SK-N-SH treated with all-trans-retinoic acid at 6 μM for 48 hours (cell line): Measurements from ENCODE around the gene SSBP2.

Experiments used
- ATAC-seq: fragments of 200-7000 bp; cut with Tn5 transposase; 3 replicates; pipeline ENCODE4 v1.9.1; 2020; ENCODE audit warnings: mild to moderate bottlenecking, moderate library complexity
- ARNTL ChIP-seq: fragments of 450-650 bp; formaldehyde crosslinking; IDR thresholded peaks from 2 replicates; pipeline ENCODE4 v1.5.0; 2020; ENCODE audit warnings: low read depth, mild to moderate bottlenecking, moderate library complexity, borderline replicate concordance
- BACH2 ChIP-seq: fragments of 250-450 bp; sonication (Bioruptor Pico); IDR thresholded peaks from 2 replicates; pipeline ENCODE4 v1.9.0; 2021; ENCODE audit warnings: mild to moderate bottlenecking, borderline replicate concordance
- CSDC2 ChIP-seq: fragments of 250-450 bp; sonication (Bioruptor Pico); IDR thresholded peaks from 2 replicates; pipeline ENCODE4 v1.5.0; 2020; ENCODE audit warnings: mild to moderate bottlenecking, moderate library complexity
- CSRNP3 ChIP-seq: fragments of 250-450 bp; sonication (Bioruptor Pico); IDR thresholded peaks from 2 replicates; pipeline ENCODE4 v1.5.1; 2021; ENCODE audit warnings: mild to moderate bottlenecking, moderate library complexity
- ESRRG ChIP-seq: fragments of 250-450 bp; sonication (Bioruptor Pico); IDR thresholded peaks from 2 replicates; pipeline ENCODE4 v1.6.1; 2021; ENCODE audit warnings: mild to moderate bottlenecking
- GLIS3 ChIP-seq: fragments of 250-450 bp; sonication (Bioruptor Pico); IDR thresholded peaks from 2 replicates; pipeline ENCODE4 v1.5.0; 2020; ENCODE audit warnings: mild to moderate bottlenecking, moderate library complexity
- ISL1 ChIP-seq: fragments of 250-450 bp; sonication (Bioruptor Pico); IDR thresholded peaks from 2 replicates; pipeline ENCODE4 v2.1.2; 2022; ENCODE audit warnings: mild to moderate bottlenecking, moderate library complexity
- POU6F1 ChIP-seq: fragments of 250-450 bp; sonication (Bioruptor Pico); IDR thresholded peaks from 2 replicates; pipeline ENCODE4 v1.8.0; 2021; ENCODE audit warnings: low read depth, mild to moderate bottlenecking, moderate library complexity, borderline replicate concordance
- PPARA ChIP-seq: fragments of 250-450 bp; sonication (Bioruptor Pico); IDR thresholded peaks from 2 replicates; pipeline ENCODE4 v1.5.0; 2020; ENCODE audit warnings: mild to moderate bottlenecking, borderline replicate concordance
- RARB ChIP-seq: fragments of 250-450 bp; sonication (Bioruptor Pico); IDR thresholded peaks from 2 replicates; pipeline ENCODE4 v1.8.0; 2021; ENCODE audit warnings: mild to moderate bottlenecking, moderate library complexity
- SNAI2 ChIP-seq: fragments of 250-450 bp; sonication (Bioruptor Pico); IDR thresholded peaks from 2 replicates; pipeline ENCODE4 v1.5.0; 2020; ENCODE audit warnings: mild to moderate bottlenecking, moderate library complexity
- TCF4 ChIP-seq: fragments of 250-450 bp; sonication (Bioruptor Pico); IDR thresholded peaks from 2 replicates; pipeline ENCODE4 v1.8.0; 2021; ENCODE audit warnings: mild to moderate bottlenecking, moderate library complexity, borderline replicate concordance
- TOX ChIP-seq: fragments of 250-450 bp; sonication (Bioruptor Pico); IDR thresholded peaks from 2 replicates; pipeline ENCODE4 v1.8.0; 2021; ENCODE audit warnings: mild to moderate bottlenecking, moderate library complexity, borderline replicate concordance
- TSHZ2 ChIP-seq: fragments of 250-450 bp; sonication (Bioruptor Pico); IDR thresholded peaks from 2 replicates; pipeline ENCODE4 v1.5.0; 2020; ENCODE audit warnings: mild to moderate bottlenecking, moderate library complexity
- ZC3H10 ChIP-seq: fragments of 250-450 bp; sonication (Bioruptor Pico); IDR thresholded peaks from 2 replicates; pipeline ENCODE4 v1.5.1; 2021; ENCODE audit warnings: mild to moderate bottlenecking, moderate library complexity
- ZFP3 ChIP-seq: fragments of 250-450 bp; sonication (Bioruptor Pico); IDR thresholded peaks from 2 replicates; pipeline ENCODE4 v1.5.0; 2020; ENCODE audit warnings: mild to moderate bottlenecking, moderate library complexity
- ZFP30 ChIP-seq: fragments of 450-650 bp; formaldehyde crosslinking; IDR thresholded peaks from 2 replicates; pipeline ENCODE4 v1.5.0; 2022; ENCODE audit warnings: mild to moderate bottlenecking, moderate library complexity
- ZNF70 ChIP-seq: fragments of 450-650 bp; formaldehyde crosslinking; IDR thresholded peaks from 2 replicates; pipeline ENCODE4 v1.5.0; 2020; ENCODE audit warnings: mild to moderate bottlenecking, moderate library complexity
- ZNF8 ChIP-seq: fragments of 450-650 bp; formaldehyde crosslinking; IDR thresholded peaks from 2 replicates; pipeline ENCODE4 v1.5.0; 2020; ENCODE audit warnings: mild to moderate bottlenecking, moderate library complexity
- TF ChIP-seq, protein P1 (sequence below): fragments of 250-450 bp; sonication (Bioruptor Pico); IDR thresholded peaks from 2 replicates; pipeline ENCODE4 v1.5.1; 2020; ENCODE audit warnings: low read depth, mild to moderate bottlenecking, moderate library complexity

SSBP2 gene

GRCh38 chr5:81428861-81429260, 322.0 kb downstream of the SSBP2 start:
- TF ChIP-seq TCF4 (no peak), CSDC2 (no peak), ZFP3 (CRISPR knock-in tag) (no peak), GLIS3 (CRISPR knock-in tag) (no peak), ISL1 (CRISPR knock-in tag) (no peak), RARB (CRISPR knock-in tag) (no peak)
- TF ChIP-seq, protein P1, sequence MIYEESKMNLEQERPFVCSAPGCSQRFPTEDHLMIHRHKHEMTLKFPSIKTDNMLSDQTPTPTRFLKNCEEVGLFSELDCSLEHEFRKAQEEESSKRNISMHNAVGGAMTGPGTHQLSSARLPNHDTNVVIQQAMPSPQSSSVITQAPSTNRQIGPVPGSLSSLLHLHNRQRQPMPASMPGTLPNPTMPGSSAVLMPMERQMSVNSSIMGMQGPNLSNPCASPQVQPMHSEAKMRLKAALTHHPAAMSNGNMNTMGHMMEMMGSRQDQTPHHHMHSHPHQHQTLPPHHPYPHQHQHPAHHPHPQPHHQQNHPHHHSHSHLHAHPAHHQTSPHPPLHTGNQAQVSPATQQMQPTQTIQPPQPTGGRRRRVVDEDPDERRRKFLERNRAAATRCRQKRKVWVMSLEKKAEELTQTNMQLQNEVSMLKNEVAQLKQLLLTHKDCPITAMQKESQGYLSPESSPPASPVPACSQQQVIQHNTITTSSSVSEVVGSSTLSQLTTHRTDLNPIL (CRISPR knock-in tag): no peak
- no peak for ATAC-seq

GRCh38 chr5:81428446-81428845, 322.5 kb downstream of the SSBP2 start:
- TF ChIP-seq ZFP3 (CRISPR knock-in tag) (no peak), POU6F1 (CRISPR knock-in tag) (no peak), TOX (no peak), CSRNP3 (CRISPR knock-in tag) (no peak), TSHZ2 (no peak), ARNTL (no peak), CSDC2 (no peak), BACH2 (CRISPR knock-in tag) (no peak), TCF4 (no peak), ZNF8 (no peak), PPARA (CRISPR knock-in tag) (no peak), SNAI2 (CRISPR knock-in tag) (no peak), GLIS3 (CRISPR knock-in tag) (no peak), ISL1 (CRISPR knock-in tag) (no peak), RARB (CRISPR knock-in tag) (no peak), ESRRG (no peak)
- TF ChIP-seq, protein P1 (CRISPR knock-in tag): no peak
- no peak for ATAC-seq

GRCh38 chr5:81427566-81427965, 323.3 kb downstream of the SSBP2 start:
- no peak for ATAC-seq
- TF ChIP-seq ZNF8 (no peak), ZNF70 (CRISPR knock-in tag) (no peak), CSDC2 (no peak), ZFP3 (CRISPR knock-in tag) (no peak), ESRRG (no peak), ISL1 (CRISPR knock-in tag) (no peak), PPARA (CRISPR knock-in tag) (no peak), ZFP30 (CRISPR knock-in tag) (no peak), BACH2 (CRISPR knock-in tag) (no peak), ZC3H10 (CRISPR knock-in tag) (no peak), CSRNP3 (CRISPR knock-in tag) (no peak), TOX (no peak), ARNTL (no peak)
- TF ChIP-seq, protein P1 (CRISPR knock-in tag): no peak
